ENCODE measurements around the gene TBX2. TPM values are rescaled to one million over a fixed set of nuclear protein-coding genes. Genes with fewer than 3 reads are reported as not detected.

The TBX2 gene
- total and polyA plus RNA-seq, 2 of the 13 experiments (the other 11 are each of a cell fraction or from before 2014, with no cell fraction given): 2.8 to 15.3 TPM

- TF ChIP-seq POLR2AphosphoS5 (IDR thresholded peaks at IDR 0.05; ENCODE audit: low read depth, low read length): no peak
- no peak; the same call in 1 of the 2 replicates for TF ChIP-seq ZSCAN29 (CRISPR knock-in tag; conservative IDR thresholded peaks at IDR 0.05)
- TF ChIP-seq ZNF160 (CRISPR knock-in tag; IDR thresholded peaks at IDR 0.05): no peak
- peak; percentile 94 for TF ChIP-seq NFIC (IDR thresholded peaks at IDR 0.05; ENCODE audit: low read length)
- TF ChIP-seq ZSCAN21 (CRISPR knock-in tag; IDR thresholded peaks at IDR 0.05; ENCODE audit: borderline replicate concordance): no peak
- peak; percentile 20; the same call in 1 of the 2 replicates for TF ChIP-seq ZNF891 (CRISPR knock-in tag; IDR thresholded peaks at IDR 0.05)
- TF ChIP-seq TSC22D2 (CRISPR knock-in tag; IDR thresholded peaks at IDR 0.05; ENCODE audit: borderline replicate concordance): peak; percentile 74; the same call in 1 of the 2 replicates
- no peak for TF ChIP-seq ZFP36L1 (CRISPR knock-in tag; IDR thresholded peaks at IDR 0.05)
- TF ChIP-seq ZNF44 (CRISPR knock-in tag; IDR thresholded peaks at IDR 0.05): no peak
- TF ChIP-seq ZNF546 (CRISPR knock-in tag; conservative IDR thresholded peaks at IDR 0.05): no peak
- peak; percentile 87 for TF ChIP-seq THRA (CRISPR knock-in tag; IDR thresholded peaks at IDR 0.05; ENCODE audit: borderline replicate concordance)
- TF ChIP-seq SMARCE1 (IDR thresholded peaks at IDR 0.05; ENCODE audit: borderline replicate concordance): no peak
- no peak for TF ChIP-seq PAX8 (CRISPR knock-in tag; IDR thresholded peaks at IDR 0.05; ENCODE audit: borderline replicate concordance)
- TF ChIP-seq SRSF9 (IDR thresholded peaks at IDR 0.05; ENCODE audit: borderline replicate concordance, insufficient read depth, low read depth, low read length, poor library complexity, severe bottlenecking): no peak
- TF ChIP-seq CEBPZ (IDR thresholded peaks at IDR 0.05; ENCODE audit: low read length): no peak
- no peak for TF ChIP-seq CREB3 (CRISPR knock-in tag; IDR thresholded peaks at IDR 0.05)
- peak; percentile 95 for TF ChIP-seq HDAC2 (CRISPR knock-in tag; IDR thresholded peaks at IDR 0.05)
- TF ChIP-seq PRDM15 (CRISPR knock-in tag; IDR thresholded peaks at IDR 0.05): no peak
- peak; percentile 44; the same call in 1 of the 2 replicates for TF ChIP-seq ATF7 (IDR thresholded peaks at IDR 0.05)
- TF ChIP-seq ATF7 (CRISPR knock-in tag; IDR thresholded peaks at IDR 0.05): peak; percentile 95
Observed at GRCh38 chr17:61363601-61364462, 35.8 kb upstream of the TBX2 start (continued).
